Activated CD4-positive, alpha-beta T cell treated with anti-CD3 and anti-CD28 coated beads for 48 hours (primary cell): ENCODE measurements around the gene NSUN7.
A peak's percentile ranks its signal among the peaks of the same experiment; 100 is the strongest.

Experiments used
- DNase-seq: peaks from one replicate; pipeline ENCODE4 v3.0.0-alpha.2; 2020

Gene NSUN7

DNA sequence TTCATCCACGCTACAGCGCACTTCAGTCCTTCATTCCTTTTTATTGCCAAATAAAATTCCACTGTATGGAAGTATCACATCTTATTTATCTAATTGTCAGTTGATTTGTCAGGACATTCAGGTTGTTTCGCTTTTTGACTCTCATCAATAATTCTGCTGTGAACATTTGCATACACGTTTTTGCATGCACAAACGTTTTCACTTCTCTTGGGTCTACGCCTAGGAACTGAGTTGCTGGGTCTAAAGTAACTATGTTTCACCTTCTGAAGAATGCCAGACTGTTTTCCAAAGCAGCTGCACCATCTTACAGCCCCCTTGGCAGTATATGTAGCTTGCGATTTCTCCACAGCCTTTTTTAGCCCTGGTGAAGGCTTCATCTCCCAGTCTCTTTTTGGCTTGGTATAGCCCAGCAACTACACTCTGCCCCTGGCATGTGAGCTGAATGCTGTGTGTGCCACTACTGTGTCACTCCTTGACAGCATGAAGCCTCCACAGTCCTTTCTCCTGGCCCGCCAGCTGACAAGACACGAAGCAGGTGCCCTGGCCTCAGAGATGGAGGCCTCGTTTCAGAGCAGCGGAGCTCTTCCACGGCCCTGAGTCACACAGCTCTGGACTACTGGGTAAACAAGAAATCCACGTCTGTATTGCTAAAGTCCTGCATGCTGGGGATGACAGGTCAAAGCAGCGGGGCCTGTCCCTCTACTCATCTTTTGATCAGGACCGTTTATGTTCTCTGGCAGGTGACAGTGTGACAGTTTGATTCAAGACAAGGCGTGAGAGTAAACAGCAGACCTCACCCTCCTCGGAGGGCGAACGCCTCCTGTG lies 75.5 kb downstream of the NSUN7 start:
- DNase-seq, result no peak

DNA sequence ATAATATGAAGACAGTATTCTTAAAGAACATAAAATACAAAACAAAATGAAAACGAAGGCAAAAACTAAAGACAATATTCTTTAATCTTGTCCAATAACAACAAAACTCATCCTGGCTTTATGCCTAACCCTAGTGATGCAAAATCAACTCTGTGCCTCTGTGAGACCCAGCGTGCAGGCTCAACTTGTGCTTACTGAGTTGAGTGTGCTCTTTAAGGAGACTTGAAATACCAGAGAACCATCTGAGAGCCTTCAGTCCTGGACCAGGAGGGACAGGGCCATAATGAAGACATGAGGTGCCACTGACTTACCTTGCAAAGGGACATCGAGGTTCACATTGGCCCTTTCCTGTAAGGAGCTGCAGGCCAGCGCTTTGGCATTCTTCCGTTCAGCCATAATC lies 77.1 kb downstream of the NSUN7 start:
- no peak for DNase-seq

DNA sequence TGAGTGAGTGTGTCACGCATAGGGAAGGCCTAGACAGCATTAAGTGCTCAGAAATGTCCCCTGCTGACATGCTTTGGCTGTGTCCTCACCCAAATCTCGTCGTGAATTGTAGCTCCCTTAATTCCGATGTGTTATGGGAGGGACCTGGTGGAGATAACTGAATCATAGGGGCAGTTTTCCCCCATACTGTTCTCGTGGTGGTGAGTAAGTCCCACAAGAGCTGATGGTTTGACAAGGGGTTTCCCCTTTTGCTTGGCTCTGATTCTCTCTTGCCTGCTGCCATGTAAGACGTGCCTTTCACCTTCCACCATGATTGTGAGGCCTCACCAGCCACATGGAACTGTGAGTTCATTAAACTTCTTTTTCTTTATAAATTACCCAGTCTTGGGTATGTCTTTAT lies 78.0 kb downstream of the NSUN7 start:
- peak; percentile 10 for DNase-seq

DNA sequence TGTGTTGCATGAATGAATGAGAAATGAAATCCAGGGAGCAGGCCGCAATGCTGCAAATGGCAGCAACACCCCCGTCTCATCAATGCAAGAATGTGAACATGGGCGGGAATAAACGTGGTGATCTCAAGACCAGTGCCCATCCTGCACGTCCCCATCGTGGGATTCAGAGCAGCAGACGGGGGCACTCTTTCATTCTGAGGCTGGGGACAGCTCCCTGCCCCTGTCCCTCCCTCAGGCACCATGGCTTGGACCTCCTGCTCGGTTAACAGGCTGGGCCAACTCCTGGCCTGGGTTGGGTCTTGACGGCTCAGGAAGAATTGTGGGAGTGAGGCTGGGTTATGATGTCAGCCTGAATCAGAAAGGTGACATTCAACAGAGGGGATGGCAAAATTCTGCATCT lies 78.9 kb downstream of the NSUN7 start:
- no peak for DNase-seq

DNA sequence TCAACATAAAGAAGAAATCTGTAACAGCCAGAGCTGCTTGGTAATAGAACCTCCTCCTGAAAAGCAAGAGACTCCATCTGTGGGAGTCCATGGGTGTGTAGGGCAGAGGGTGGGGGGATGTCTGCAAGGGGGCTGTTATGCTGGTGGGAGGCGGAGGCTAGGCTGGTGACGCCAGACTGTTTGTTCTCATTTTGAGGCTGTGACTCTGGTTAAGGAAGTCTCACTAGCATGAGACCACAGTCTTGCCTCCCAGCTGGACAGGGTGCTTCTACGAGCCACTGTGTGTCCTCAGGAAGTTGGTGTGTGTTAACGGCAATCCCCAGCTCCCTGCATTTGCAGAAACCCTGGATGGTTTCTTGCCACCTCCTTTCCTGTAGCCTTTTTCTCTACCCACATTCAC lies 79.8 kb downstream of the NSUN7 start:
- no peak for DNase-seq

DNA sequence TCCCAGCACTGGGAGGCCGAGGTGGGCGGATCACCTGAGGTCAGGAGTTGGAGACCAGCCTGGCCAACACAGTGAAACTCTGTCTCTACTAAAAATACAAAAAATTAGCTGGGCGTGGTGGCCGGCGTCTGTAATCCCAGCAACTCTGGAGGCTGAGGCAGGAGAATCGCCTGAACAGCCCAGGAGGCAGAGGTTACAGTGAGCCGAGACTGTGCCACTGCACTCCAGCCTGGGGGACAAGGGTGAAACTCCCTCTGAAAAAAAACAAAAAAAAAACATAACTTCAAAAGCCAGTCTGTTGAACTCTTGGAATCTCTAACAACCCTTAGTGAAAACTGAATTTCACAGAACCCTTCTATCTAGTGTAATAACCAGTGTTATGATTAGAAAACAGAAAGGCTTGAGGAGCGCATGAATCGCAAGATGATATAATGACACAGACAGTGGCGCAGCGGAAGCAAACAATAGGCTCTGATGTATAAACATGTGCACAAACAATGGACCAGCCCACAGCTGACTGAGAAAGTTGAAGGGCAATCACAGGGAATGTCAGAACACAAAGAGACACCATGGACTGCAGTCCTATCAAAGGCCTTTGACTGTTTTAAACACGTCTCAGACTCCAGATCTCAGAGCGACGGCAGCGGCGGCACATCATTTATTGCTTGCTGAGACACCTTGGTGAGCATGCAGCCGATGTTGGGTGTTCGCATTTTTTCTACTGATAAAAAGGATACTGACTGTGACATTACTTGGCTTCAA lies 81.6 kb downstream of the NSUN7 start:
- DNase-seq, result no peak

DNA sequence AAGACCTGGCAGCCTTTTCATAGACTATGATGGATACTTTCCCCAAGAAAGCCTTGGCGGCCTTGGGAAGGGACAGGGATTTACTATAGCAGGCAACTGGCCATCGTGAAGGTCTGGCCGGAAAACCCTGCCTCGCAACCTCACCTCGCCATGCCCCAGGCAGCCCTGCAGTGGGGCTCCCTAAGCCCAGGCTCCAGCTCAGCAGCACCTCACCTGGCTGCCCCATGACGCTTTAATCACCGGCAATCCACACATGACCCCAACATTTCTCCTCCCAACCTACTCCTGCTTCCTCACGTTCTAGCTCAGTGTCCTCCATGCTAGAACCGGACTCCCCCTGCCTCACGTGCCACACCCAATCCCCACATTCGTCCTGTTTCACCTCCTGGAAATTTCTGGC lies 82.4 kb downstream of the NSUN7 start:
- no peak for DNase-seq

DNA sequence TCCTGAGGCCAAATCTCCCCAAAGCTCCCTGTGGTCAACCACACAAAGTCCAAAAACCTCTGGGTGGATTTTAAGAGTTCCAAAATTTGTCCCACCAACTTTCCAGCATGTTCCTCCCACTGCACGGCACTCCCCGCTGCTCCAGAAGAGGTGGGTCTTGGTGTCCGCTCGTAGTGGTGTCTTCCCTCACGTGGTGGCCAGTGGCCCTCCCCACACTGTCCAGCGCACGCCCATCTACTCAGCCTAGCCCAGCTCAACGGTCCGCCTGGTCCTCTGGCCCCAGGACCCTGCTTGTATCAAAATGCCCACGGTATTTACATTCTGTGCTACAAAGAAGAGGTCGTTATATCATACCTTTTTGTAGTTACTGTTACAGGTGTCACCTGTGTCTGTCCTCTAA lies 83.5 kb downstream of the NSUN7 start:
- DNase-seq, result no peak

DNA sequence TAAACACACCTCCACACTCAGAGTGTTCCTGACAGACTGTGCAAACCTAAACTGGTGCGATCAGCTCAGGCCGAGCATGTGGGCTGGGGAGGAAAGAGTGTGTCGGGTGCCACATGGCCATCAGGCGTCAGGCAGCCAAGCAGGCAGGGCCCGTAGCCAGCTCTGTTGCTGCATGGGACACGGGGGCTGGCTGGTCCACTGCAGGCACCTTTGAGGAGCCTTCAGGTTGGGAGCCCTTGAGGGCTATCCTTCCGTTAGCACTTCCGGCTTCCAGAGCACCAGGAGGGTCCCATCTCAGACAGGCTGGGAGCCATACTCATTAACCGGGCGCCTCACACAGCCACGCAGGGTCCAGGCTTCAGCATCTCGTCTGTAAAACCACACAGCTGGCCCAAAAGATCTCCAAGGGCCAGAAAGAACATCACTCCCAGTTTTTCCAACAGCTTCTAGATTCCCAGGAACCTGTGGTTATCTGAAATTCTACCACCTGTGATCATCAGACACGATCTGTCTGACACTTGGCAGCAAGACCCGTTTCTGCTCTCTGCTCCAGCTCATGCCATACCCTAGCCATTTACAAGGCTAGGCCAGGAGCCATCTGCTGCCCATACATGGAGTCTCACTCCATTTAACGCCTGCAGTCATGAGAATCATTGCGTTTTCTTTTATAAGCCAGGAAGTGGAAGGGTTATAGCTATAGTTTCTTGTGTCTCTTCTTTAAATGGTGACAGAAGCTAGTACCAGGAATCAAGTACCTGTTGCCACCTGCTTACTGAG lies 87.5 kb downstream of the NSUN7 start:
- DNase-seq, result no peak

DNA sequence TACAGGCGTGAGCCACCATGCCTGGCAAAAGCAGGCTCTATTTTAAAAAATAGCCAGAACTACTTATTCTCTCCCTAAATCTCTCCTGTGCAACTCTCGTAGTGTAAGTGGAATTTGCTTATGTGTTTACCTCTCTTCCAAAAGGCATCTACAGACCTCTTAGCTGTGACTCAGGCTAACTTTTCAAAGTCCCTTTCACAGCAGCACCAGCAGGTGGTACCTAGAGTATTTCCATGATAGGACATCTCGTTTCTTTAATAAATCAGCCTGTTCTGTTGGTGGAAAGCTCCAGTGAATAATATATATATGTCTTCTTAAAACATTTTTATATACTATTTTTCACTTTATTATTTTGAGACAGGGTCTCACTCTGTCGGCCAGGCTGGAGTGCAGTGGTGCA lies 89.0 kb downstream of the NSUN7 start:
- no peak for DNase-seq

DNA sequence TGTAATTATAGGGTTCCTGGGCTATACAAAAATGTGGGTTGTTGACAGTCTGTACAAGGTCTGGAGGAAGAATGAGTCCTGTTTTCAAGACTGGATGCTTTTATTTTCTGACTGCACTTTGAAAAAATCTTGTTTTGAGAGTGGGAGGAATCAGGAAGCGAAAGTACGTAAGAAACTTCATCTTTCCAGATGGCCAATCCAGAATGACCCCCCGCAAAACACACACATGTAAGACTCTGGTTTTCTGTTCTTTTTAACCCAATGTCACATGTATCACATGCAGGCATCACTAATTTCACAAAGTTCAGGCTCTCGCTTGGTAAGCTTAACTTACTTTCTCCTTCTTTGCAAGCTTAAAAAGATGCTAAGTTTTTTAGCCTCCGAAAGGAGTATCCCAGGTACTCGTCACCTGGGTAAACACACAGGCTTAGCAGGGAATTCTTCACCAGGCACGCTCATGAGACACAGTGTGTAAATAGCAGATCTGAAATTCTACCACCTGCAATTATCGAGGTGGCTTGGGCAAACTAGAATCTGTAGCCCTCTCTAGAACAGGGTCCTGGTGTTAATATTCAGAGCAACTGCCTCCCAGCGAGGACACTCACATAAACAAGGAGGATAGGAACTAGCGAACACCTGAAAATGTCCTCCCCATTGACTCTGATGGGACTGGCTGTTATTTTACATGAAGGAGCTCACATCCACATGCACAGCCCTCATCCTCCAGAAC lies 90.7 kb downstream of the NSUN7 start:
- DNase-seq, result no peak

DNA sequence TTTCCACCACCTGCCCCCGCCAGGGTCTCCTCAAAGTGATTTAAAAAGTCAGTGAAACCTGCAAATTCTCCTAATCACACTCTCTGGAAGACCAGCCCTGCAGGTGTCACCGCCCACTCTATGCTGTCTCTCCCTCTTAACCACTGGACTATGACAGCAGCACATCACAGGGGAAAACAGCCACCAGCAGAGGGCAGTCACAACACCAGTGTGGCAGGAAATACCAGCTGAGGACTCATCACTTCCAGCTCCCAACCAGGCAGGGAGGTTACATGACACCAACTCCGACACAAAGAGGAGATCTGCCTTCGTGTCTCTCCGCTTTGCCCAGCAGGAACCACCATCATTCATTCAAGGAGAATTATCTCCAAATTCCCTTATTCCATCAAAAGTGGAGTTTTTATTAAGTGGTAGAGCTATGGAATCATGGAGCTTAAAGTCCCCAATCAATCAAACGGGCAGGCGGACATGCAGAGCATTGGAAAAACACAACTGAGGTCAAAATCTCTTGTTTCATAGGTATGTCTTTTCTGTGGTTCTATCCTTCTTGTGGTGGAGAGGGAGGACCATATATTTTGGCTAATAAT lies 91.3 kb downstream of the NSUN7 start:
- peak; percentile 91 for DNase-seq

DNA sequence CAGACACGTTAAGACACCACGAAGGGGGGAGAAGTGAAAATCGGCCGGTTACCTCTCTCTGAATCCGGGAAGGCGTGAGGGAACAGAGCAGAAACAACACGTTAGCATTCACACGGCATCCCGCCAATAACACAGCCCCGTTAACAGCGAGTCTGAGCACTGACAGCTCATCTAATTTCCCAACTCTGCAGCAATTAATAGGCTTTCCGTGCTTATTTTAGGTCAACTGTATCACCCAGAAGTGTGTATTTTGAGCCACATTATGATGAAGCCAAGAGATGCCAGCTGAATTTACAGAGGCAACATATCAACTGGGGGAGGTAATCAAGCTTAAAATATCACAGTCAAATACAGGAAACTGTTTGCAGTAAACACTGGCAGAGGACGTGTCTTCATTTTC lies 92.6 kb downstream of the NSUN7 start:
- DNase-seq, result no peak

DNA sequence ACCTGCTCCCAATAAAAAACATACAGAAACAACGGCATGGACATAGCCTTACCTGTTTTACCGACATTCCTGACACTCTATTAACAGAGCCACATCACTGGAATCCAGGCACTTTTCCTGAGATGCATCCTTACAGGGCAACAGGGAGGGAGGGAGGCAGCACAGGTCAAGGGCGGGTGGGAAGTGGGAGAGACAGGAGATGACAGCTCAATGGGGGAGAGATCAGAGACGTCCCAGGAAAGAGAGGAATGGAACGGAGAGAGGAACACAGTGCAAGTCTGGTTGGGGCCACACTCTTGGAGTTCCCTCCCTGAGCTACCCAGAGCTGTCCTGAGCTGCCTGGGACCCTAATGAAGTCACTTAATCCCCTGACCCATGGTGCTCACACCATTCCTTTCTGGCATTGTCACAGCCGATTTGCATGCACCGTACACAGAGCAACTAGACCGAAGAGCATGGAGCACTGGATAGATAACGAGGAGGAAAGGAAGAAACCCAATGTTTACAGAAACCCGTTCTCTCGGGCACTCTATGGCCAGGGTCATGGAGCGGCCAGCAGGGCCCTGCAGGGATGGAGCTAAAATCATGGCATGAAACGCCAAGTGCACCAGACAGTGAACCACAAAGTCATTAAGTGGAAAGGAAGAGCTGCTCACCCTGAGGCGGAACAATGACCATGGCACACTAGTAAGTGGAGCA lies 93.1 kb downstream of the NSUN7 start:
- no peak for DNase-seq

DNA sequence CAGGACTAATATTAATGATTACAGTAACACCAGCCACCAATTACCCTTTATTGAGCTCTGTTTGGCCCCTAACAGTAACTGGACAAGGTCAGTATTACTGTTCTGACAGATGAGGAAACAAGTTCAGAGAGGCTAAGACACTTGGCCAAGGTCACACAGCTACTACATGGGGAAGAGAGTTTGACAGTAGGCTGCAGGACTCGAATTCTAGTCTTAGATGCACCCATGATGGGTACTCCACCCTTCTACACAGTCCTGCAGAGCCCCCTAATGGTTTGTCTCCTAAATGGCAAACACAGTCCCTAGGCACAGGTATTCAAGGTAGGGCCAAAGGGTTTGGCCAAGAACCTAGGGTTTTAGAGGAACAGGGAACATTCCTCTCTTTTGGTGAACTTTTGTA lies 93.9 kb downstream of the NSUN7 start:
- peak; percentile 41 for DNase-seq

DNA sequence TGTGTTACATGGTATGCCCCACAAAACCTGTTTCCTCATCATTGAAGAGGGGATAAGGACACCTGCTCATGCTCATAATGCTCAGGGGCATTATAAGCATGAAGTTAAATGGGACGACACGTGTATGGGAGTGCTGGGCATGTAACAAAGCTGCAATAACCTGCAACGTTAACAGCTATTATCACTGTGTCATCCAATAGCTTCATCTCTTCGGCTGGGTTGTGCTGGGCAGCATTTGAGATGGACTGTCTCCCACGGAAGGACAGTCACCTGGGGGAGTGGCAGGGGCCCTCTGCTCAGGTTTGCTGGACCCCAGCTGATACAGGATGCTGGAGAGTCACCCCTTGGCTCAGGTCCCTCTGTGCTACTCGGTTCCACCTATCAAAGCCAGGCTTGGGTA lies 94.5 kb downstream of the NSUN7 start:
- no peak for DNase-seq

DNA sequence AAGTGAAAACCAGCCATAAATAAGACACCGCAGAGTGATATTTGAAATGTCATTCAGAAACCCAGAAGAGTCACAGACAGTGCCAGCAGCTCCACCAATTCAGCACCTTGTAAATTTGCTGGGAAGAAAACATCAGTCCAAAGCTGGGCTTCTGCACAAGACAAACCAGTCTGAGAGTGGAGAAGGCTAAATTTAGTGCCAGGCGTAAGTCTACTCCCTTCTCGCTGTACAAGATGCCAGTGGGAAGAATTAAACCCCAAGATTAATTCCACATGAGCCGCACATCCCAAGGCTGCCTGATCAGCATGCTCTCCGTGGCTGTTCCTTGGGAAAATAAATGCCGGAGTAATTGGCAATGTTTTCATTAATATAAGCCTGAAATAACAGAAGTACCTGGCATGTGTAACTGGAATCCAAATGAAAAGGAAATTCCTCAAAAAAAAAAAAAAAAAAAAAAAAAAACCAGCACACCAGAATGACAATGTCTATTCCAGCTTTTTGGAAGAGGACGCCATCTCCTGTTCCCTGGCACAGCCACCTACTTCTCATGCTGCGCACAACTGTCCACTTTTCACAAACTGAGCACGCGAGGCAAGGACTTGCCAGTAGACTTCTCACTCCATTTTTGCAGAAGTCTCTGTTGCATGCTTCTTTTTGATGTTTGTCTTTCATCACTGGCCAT lies 95.5 kb downstream of the NSUN7 start:
- no peak for DNase-seq

DNA sequence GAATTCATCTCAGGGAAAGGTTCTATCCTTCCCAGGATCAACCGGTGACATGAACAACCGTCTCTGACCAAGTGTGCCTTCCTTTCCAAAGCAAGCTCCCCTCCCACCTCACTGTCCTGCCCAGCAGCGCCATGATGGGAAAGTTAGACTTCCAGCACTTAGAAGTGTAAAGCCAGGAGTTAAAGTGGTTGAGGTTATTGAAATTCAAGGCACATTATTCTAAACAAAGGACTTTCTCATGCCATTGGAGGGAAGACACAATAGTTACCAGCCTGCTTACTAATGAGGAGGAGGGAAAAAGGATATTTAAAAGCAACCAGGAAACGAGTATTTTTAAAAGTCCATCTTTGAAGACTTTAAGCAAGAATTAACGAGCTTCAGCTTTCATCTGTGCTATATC lies 96.8 kb downstream of the NSUN7 start:
- DNase-seq, result no peak

DNA sequence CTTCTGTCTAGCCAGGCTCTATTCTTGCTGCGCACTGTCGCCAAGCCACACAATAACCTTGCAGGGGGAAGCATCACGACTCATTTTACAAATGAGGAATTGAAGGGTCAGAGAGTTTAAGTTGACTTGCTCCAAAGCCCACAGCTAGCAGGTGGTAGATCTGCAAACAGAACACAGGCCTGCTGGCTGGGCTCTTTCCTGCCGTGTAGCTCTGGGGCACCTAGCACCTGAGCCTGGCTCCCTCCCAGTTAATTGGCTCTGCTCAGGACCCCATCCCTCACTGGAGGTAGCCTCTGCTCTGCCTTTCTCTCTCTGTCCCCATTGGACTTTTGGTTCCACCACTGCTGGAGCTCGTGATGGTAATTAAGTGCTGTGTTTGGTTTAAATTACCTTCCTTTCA lies 98.5 kb downstream of the NSUN7 start:
- no peak for DNase-seq

DNA sequence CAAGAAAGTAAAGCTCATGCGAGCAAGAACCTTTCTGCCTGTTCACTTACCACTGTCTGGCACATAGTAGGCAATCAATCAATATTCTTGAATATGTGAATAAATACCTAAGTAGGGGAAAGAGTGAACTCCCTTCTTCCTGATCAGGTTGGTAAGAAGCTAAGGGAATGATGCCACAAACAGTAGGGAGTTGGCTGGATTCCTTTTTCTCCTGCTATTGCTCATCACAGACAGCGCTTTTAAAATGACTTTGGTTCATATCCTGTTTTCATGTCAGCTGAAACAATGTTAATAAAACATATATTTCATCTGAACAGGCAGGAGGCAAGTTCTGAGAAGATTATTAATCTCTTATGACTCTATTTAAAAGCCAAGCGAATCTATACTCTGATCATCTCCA lies 99.2 kb downstream of the NSUN7 start:
- DNase-seq, result no peak

DNA sequence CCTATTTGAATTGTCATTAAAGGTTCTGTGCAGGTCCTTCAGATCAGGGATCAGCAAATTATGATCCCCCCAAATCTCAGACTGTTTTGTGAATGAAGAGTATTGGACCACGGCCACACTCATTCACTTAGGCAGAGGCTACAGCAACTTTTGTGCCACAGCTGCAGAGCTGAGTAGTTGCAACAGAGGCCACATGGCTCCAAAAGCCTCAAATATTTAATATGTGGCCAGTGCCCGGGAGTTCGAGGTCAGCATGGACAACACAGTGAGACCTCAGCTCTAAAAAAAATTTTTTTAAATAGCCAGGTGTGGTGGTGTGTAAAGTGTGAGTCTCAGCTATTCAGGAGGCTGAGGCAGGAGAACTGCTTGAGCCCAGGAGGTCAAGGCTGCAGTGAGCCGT lies 100.7 kb downstream of the NSUN7 start:
- no peak for DNase-seq
